Endothelial cell of umbilical vein (primary cell): ENCODE measurements around the gene PPP1R13B. TPM values are rescaled to one million over a fixed set of nuclear protein-coding genes. Genes with fewer than 3 reads are reported as not detected.

Source experiments
- BruUV-seq: library from RNA; stranded (reverse); fragments of 400-500 nt; replicated peaks from 2 replicates; lab custom pipeline; 2021; lab: Mats Ljungman, UMichigan
- CTCF ChIA-PET: fragments of 300-600, 350-600 bp; sonication (Branson Sonifier 250); formaldehyde crosslinking; loops from one replicate; lab custom pipeline; 2021; ENCODE audit warnings: antibody characterized with exemption, inconsistent platforms; lab: Charles Lee
- POLR2A ChIA-PET: fragments of 300-600, 350-600 bp; sonication (Branson Sonifier 250); formaldehyde crosslinking; loops from one replicate; lab custom pipeline; 2021; ENCODE audit warnings: antibody characterized with exemption, inconsistent platforms; lab: Charles Lee
- DNase-seq: peaks from one replicate; pipeline ENCODE4 v3.0.0-alpha.2; 2011; ENCODE audit warnings: low read depth, low spot score
- FAIRE-seq: peaks from 2 replicates; lab custom pipeline; 2011; peaks lifted over from hg19 to GRCh38; lab: Jason Lieb, UNC
- H2AFZ ChIP-seq: 2 replicates; pipeline ENCODE4 v1.6.0; 2012; ENCODE audit warnings: low read depth, low read length, control low read depth, inconsistent platforms
- H3K27ac ChIP-seq: 2 replicates; pipeline ENCODE4 v1.5.1; 2011; ENCODE audit warnings: low read depth, mild to moderate bottlenecking, control low read depth, low read length, moderate library complexity; ENCODE audit not compliant: insufficient read depth
- H3K27me3 ChIP-seq, 2 experiments: 2 replicates each; pipeline versions ENCODE4 v1.6.0 to v1.6.1; 2011; ENCODE audit warnings: low read length in 2 of 2, mixed read lengths in 1 of 2; ENCODE audit not compliant: control insufficient read depth in 2 of 2, insufficient read depth in 2 of 2
- H3K36me3 ChIP-seq, 2 experiments: 2 replicates in 1 of 2; 3 replicates in 1 of 2; pipeline ENCODE4 v1.5.1; 2011; ENCODE audit warnings: low read length in 2 of 2, mild to moderate bottlenecking in 1 of 2, moderate library complexity in 1 of 2; ENCODE audit not compliant: control insufficient read depth in 2 of 2, insufficient read depth in 2 of 2; ENCODE audit errors: extremely low read depth in 1 of 2
- H3K4me1 ChIP-seq: 3 replicates; pipeline ENCODE4 v1.5.1; 2011; ENCODE audit warnings: mild to moderate bottlenecking, low read length; ENCODE audit not compliant: control insufficient read depth, insufficient read depth; ENCODE audit errors: extremely low read depth
- H3K4me2 ChIP-seq: 2 replicates; pipeline ENCODE4 v1.6.1; 2011; ENCODE audit warnings: low read length, control low read depth, mixed read lengths; ENCODE audit not compliant: insufficient read depth
- H3K4me3 ChIP-seq, 3 experiments: fragments of 200-600 bp in 1 of 3; sonication (generic), shearing (Covaris generic) in 1 of 3; replicated peaks in 1 of 3; 2 replicates each; pipeline ENCODE4 v1.5.1; 2011 to 2016; ENCODE audit warnings: control low read depth in 3 of 3, low read length in 3 of 3, mild to moderate bottlenecking in 2 of 3, inconsistent platforms in 1 of 3, low read depth in 1 of 3, moderate library complexity in 1 of 3; ENCODE audit not compliant: insufficient read depth in 1 of 3
- H3K79me2 ChIP-seq: 2 replicates; pipeline ENCODE4 v1.6.0; 2012; ENCODE audit warnings: low read length, inconsistent platforms; ENCODE audit not compliant: control insufficient read depth, insufficient read depth
- H3K9ac ChIP-seq: replicated peaks from 2 replicates; pipeline ENCODE3; 2011; ENCODE audit warnings: low read length, control low read depth; ENCODE audit not compliant: insufficient read depth; ENCODE audit errors: extremely low read depth
- H3K9me1 ChIP-seq: replicated peaks from 3 replicates; pipeline ENCODE4 v1.6.0; 2011; ENCODE audit warnings: mild to moderate bottlenecking, low read length; ENCODE audit not compliant: control insufficient read depth, insufficient read depth; ENCODE audit errors: extremely low read depth
- H3K9me3 ChIP-seq: replicated peaks from 2 replicates; pipeline ENCODE4 v1.5.1; 2012; ENCODE audit warnings: low read length, inconsistent platforms; ENCODE audit not compliant: control insufficient read depth, insufficient read depth
- H4K20me1 ChIP-seq: replicated peaks from 2 replicates; pipeline ENCODE3; 2011; ENCODE audit warnings: mild to moderate bottlenecking, low read length; ENCODE audit not compliant: control insufficient read depth, insufficient read depth; ENCODE audit errors: extremely low read depth
- CTCF ChIP-seq, 2 donors: IDR thresholded peaks; 1 replicate in 1 of 2; 2 replicates in 1 of 2; pipeline ENCODE4 v1.5.1; 2011; ENCODE audit warnings: low read length in 2 of 2, mild to moderate bottlenecking in 2 of 2, moderate library complexity in 2 of 2, control low read depth in 1 of 2, inconsistent platforms in 1 of 2, low read depth in 1 of 2; ENCODE audit not compliant: insufficient read depth in 1 of 2; ENCODE audit errors: extremely low read depth in 1 of 2
- EZH2 ChIP-seq: IDR thresholded peaks from 2 replicates; pipeline ENCODE4 v1.6.1; 2012; ENCODE audit warnings: borderline replicate concordance, low read depth, mild to moderate bottlenecking, moderate library complexity, low read length, inconsistent platforms; ENCODE audit not compliant: severe bottlenecking
- FOS ChIP-seq: IDR thresholded peaks from 2 replicates; pipeline ENCODE4 v1.6.1; 2011; ENCODE audit warnings: mild to moderate bottlenecking, low read length, moderate library complexity, borderline replicate concordance; ENCODE audit not compliant: insufficient read depth
- GATA2 ChIP-seq: IDR thresholded peaks from 2 replicates; pipeline ENCODE4 v1.7.0; 2011; ENCODE audit warnings: low read depth, mild to moderate bottlenecking, moderate library complexity, mixed read lengths, low read length; ENCODE audit not compliant: insufficient read length, insufficient read depth
- JUN ChIP-seq: IDR thresholded peaks from 2 replicates; pipeline ENCODE4 v1.6.1; 2011; ENCODE audit warnings: borderline replicate concordance, low read depth; ENCODE audit not compliant: insufficient read length, insufficient read depth
- MAX ChIP-seq: IDR thresholded peaks from 2 replicates; pipeline ENCODE4 v1.6.1; 2011; ENCODE audit not compliant: insufficient read depth, insufficient read length
- MYC ChIP-seq: IDR thresholded peaks from one replicate; pipeline ENCODE4 v1.6.1; 2011; ENCODE audit warnings: mild to moderate bottlenecking, low read depth, low read length
- POLR2A ChIP-seq: IDR thresholded peaks from 2 replicates; pipeline ENCODE4 v1.6.1; 2012; ENCODE audit warnings: low read depth, mild to moderate bottlenecking, control low read depth, low read length
- POLR2AphosphoS5 ChIP-seq: IDR thresholded peaks from 2 replicates; pipeline ENCODE4 v1.6.1; 2012; ENCODE audit warnings: low read depth, mild to moderate bottlenecking, control low read depth, low read length, moderate library complexity; ENCODE audit not compliant: insufficient read depth
- dilution Hi-C: fragments of 300-500 bp; cut with MboI; formaldehyde crosslinking; loops from one replicate; pipeline ENCODE4 v1.15.0; 2019; ENCODE audit warnings: low sequenced_read_pairs; ENCODE audit not compliant: extremely low pct_ligation_motif_present
- intact Hi-C: fragments of 100-400 bp; cut with micrococcal nuclease; formaldehyde crosslinking; loops from one replicate; pipeline ENCODE4 v1.10.0; 2022
- polyA plus RNA-seq, 4 experiments: library from polyadenylated mRNA; depleted of rRNA in 3 of 4; stranded (reverse) in 3 of 4; unstranded in 1 of 4; fragments of >200 nt; gene quantifications; 2 replicates each; pipeline versions ENCODE4 v1.2.1 to v1.2.3, GENCODE V29; 2011 to 2012; ENCODE audit warnings: missing spikeins in 1 of 4
- total RNA-seq: library from RNA; stranded (reverse); gene quantifications from 2 replicates; pipeline ENCODE4 v1.2.3, GENCODE V29; 2021

The PPP1R13B gene
- total and polyA plus RNA-seq, 2 donors (not counting 3 experiments of a cell fraction or from before 2014, with no cell fraction given) = 10.0 to 30.0 TPM

- no peak for DNase-seq
- H3K36me3 ChIP-seq = peaks cover 0 to 27% of the 10 kb centered on the region in 2 experiments
- intact Hi-C loops (no loop called here), dilution Hi-C loops (no loop called here)
- no TSS peak for BruUV-seq
- TF ChIP-seq JUN = no peak
- no peak for TF ChIP-seq POLR2A
- no peak for TF ChIP-seq MYC
- TF ChIP-seq MAX = no peak
- TF ChIP-seq POLR2AphosphoS5 = no peak
- no peak for TF ChIP-seq EZH2
- H3K9me3 ChIP-seq = no peaks in the 10 kb centered on the region
- no peaks in the 10 kb centered on the region for H3K9me1 ChIP-seq
- H4K20me1 ChIP-seq = no peaks in the 10 kb centered on the region
- no peak overlapping the region for H3K4me3 ChIP-seq
- no peak overlapping the region for H3K27ac ChIP-seq
- no peak overlapping the region for H3K9ac ChIP-seq
- no peaks in the 10 kb centered on the region for H3K27me3 ChIP-seq
- H2AFZ ChIP-seq = no peak overlapping the region
- ChIA-PET POLR2A (no interaction called here), CTCF (interaction anchor here (1.0 kb wide), 1 partner anchor 14 kb away, joined by 4 read pairs; no protein-coding TSS in a partner anchor)
- peaks cover 14% of the 10 kb centered on the region for H3K4me1 ChIP-seq
- H3K4me2 ChIP-seq = no peak overlapping the region
- H3K79me2 ChIP-seq = no peaks in the 10 kb centered on the region
- FAIRE-seq = no peak
Observed at GRCh38 chr14:103738701-103739451, 108.5 kb downstream of the PPP1R13B start.

GRCh38 chr14:103738166-103738565 is 109.2 kb downstream of the PPP1R13B start:
- H3K4me2 ChIP-seq = no peak overlapping the region
- BruUV-seq = no TSS peak
- ChIA-PET POLR2A (no interaction called here), CTCF (interaction anchor here (1.0 kb wide), 1 partner anchor 14 kb away, joined by 4 read pairs; no protein-coding TSS in a partner anchor)
- dilution Hi-C loops (no loop called here), intact Hi-C loops (no loop called here)
- FAIRE-seq (no peak), DNase-seq (no peak)
- no peak for TF ChIP-seq POLR2AphosphoS5
- TF ChIP-seq GATA2 = no peak
- no peak for TF ChIP-seq EZH2
- no peak for TF ChIP-seq CTCF (IDR thresholded peaks at IDR 0.05; ENCODE audit: extremely low read depth in 1 of 2, insufficient read depth in 1 of 2, low read depth in 1 of 2, low read length in 2 of 2)
- no peak for TF ChIP-seq POLR2A
- TF ChIP-seq FOS = no peak
- no peak for TF ChIP-seq MYC
- no peak for TF ChIP-seq JUN
- no peak for TF ChIP-seq MAX
- no peaks in the 10 kb centered on the region for H3K9me1 ChIP-seq
- peaks cover 0 to 28% of the 10 kb centered on the region in 2 experiments for H3K36me3 ChIP-seq
- H2AFZ ChIP-seq = no peak overlapping the region
- no peaks in the 10 kb centered on the region for H3K27me3 ChIP-seq
- H3K79me2 ChIP-seq = no peaks in the 10 kb centered on the region
- no peaks in the 10 kb centered on the region for H4K20me1 ChIP-seq
- H3K4me3 ChIP-seq = no peak overlapping the region
- no peaks in the 10 kb centered on the region for H3K9me3 ChIP-seq
- H3K9ac ChIP-seq = no peak overlapping the region
- no peak overlapping the region for H3K27ac ChIP-seq
- H3K4me1 ChIP-seq = peaks cover 14% of the 10 kb centered on the region
